ENCODE data around the gene WDR82. TPM values are rescaled to one million over a fixed set of nuclear protein-coding genes. Genes with fewer than 3 reads are reported as not detected.

WDR82 gene
- total RNA-seq, 5 donors from 2014 or later (not counting 1 experiment from before 2014, with no cell fraction given): 119 to 159 (median 154) TPM

GRCh38 chr3:52238761-52239701 lies 39.4 kb downstream of the WDR82 start, which contains the start of gene TWF2:
TWF2 (minus strand) TSS chr3:52239158; CDS start chr3:52239016, 142 bp downstream.
- Histone ChIP-seq H3K4me3 (ENCODE audit: control insufficient read depth in 1 of 2, extremely low read depth in 1 of 2, low read length in 1 of 2) (peak within 1 kb of the TSS; percentile 84 to 99), H3K4me1 (ENCODE audit: control insufficient read depth in 1 of 2, extremely low read depth in 1 of 2, insufficient read depth in 2 of 2, low read length in 2 of 2) (peaks cover 48 to 77% of the 10 kb centered on the region in 2 experiments), H3K27ac (ENCODE audit: low read length) (peak within 1 kb of the TSS; percentile 83), H3K27me3 (replicated peaks in 1 of 2; ENCODE audit: control insufficient read depth in 2 of 2, extremely low read depth in 1 of 2, insufficient read depth in 2 of 2, low read length in 1 of 2) (no peaks in the 10 kb centered on the region), H3K9me3 (no peaks in the 10 kb centered on the region), H3K36me3 (ENCODE audit: control insufficient read depth in 2 of 2, extremely low read depth in 1 of 2, insufficient read depth in 1 of 2, low read length in 1 of 2) (peaks cover 3 to 26% of the 10 kb centered on the region in 2 donors)
- peak within 1 kb of the TSS; percentile 91 to 98 (median 97) for H3K4me3 Mint-ChIP-seq
- H3K36me3 Mint-ChIP-seq: peaks cover 8% of the 10 kb centered on the region
- H3K9me3 Mint-ChIP-seq: no peaks in the 10 kb centered on the region
- peak within 1 kb of the TSS; percentile 95 for H3K27ac Mint-ChIP-seq
- ATAC-seq (replicated peaks in 1 of 4): peak; percentile 83 to 93 (median 88)
- no peaks in the 10 kb centered on the region for H3K27me3 Mint-ChIP-seq
- under 1% methylated on average over 70 of the region's 92 CpGs for WGBS (ENCODE audit: insufficient coverage)
- H3K4me1 Mint-ChIP-seq: peaks cover 78 to 85% (median 80%) of the 10 kb centered on the region in 3 donors
- ChIA-PET CTCF (interaction anchor here in 1 of 2 donors (0.6 to 1.8 kb wide), 8 partner anchors 15 to 100 kb away, joined by 3 to 8 read pairs (median 4); partner anchors contain the start of gene WDR82), POLR2A (interaction anchor here (0.6 to 1.0 kb wide), 5 partner anchors 15 to 38 kb away, joined by 3 to 5 read pairs (median 4); no protein-coding TSS in a partner anchor)
- DNase-seq: peak; percentile 73 to 93 (median 83)

- H3K36me3 ChIP-seq (ENCODE audit: control insufficient read depth in 2 of 2, extremely low read depth in 1 of 2, insufficient read depth in 1 of 2, low read length in 1 of 2): peaks cover 3 to 31% of the 10 kb centered on the region in 2 donors
- peak overlapping the region; percentile 91 to 98 (median 97) for H3K4me3 Mint-ChIP-seq
- no peaks in the 10 kb centered on the region for H3K27me3 ChIP-seq (replicated peaks in 1 of 2; ENCODE audit: control insufficient read depth in 2 of 2, extremely low read depth in 1 of 2, insufficient read depth in 2 of 2, low read length in 1 of 2)
- CTCF ChIA-PET: interaction anchor here in 1 of 2 donors (0.7 to 1.8 kb wide), 8 partner anchors 15 to 101 kb away, joined by 3 to 8 read pairs (median 4); partner anchors contain the start of gene WDR82
- H3K27ac ChIP-seq (ENCODE audit: low read length): peak overlapping the region; percentile 25
- H3K4me1 Mint-ChIP-seq: peaks cover 74 to 83% (median 79%) of the 10 kb centered on the region in 3 donors
- no peaks in the 10 kb centered on the region for H3K9me3 Mint-ChIP-seq
- under 1% methylated on average over 8 of the region's 11 CpGs for WGBS (ENCODE audit: insufficient coverage)
- ATAC-seq (replicated peaks in 1 of 4) (no peak), DNase-seq (no peak)
- peaks cover 11% of the 10 kb centered on the region for H3K36me3 Mint-ChIP-seq
- peaks cover 47 to 76% of the 10 kb centered on the region in 2 experiments for H3K4me1 ChIP-seq (ENCODE audit: control insufficient read depth in 1 of 2, extremely low read depth in 1 of 2, insufficient read depth in 2 of 2, low read length in 2 of 2)
- H3K27me3 Mint-ChIP-seq: no peaks in the 10 kb centered on the region
- no peaks in the 10 kb centered on the region for H3K9me3 ChIP-seq
- H3K27ac Mint-ChIP-seq: peak overlapping the region; percentile 95
- peak overlapping the region; percentile 84 to 99 for H3K4me3 ChIP-seq (ENCODE audit: control insufficient read depth in 1 of 2, extremely low read depth in 1 of 2, low read length in 1 of 2)
- POLR2A ChIA-PET: interaction anchor here (0.6 to 1.0 kb wide), 3 partner anchors 15 to 39 kb away, joined by 3 to 5 read pairs (median 4); no protein-coding TSS in a partner anchor
These were observed 40.2 kb downstream of the WDR82 start for GRCh38 chr3:52238193-52238760.

- 54% methylated on average over 6 of the region's 8 CpGs for WGBS (ENCODE audit: insufficient coverage)
- no peak for ATAC-seq (replicated peaks in 1 of 4)
- no peaks in the 10 kb centered on the region for H3K9me3 ChIP-seq
- peak overlapping the region; percentile 95 for H3K27ac Mint-ChIP-seq
- ChIA-PET CTCF (interaction anchor here (0.6 to 1.8 kb wide), 5 partner anchors 15 to 101 kb away, joined by 3 to 8 read pairs (median 5); partner anchors contain the start of gene WDR82 (in 1 of the 2)), POLR2A (interaction anchor here in 1 of 2 donors (0.6 kb wide), 1 partner anchor 16 kb away, joined by 5 read pairs; no protein-coding TSS in a partner anchor)
- no peaks in the 10 kb centered on the region for H3K27me3 ChIP-seq (replicated peaks in 1 of 2; ENCODE audit: control insufficient read depth in 2 of 2, extremely low read depth in 1 of 2, insufficient read depth in 2 of 2, low read length in 1 of 2)
- no peaks in the 10 kb centered on the region for H3K9me3 Mint-ChIP-seq
- H3K4me3 Mint-ChIP-seq: peak overlapping the region; percentile 91 to 98 (median 97)
- no peak for DNase-seq
- peak overlapping the region; percentile 84 to 99 for H3K4me3 ChIP-seq (ENCODE audit: control insufficient read depth in 1 of 2, extremely low read depth in 1 of 2, low read length in 1 of 2)
- H3K4me1 Mint-ChIP-seq: peaks cover 77 to 85% (median 81%) of the 10 kb centered on the region in 3 donors
- H3K36me3 Mint-ChIP-seq: peaks cover 11% of the 10 kb centered on the region
- H3K4me1 ChIP-seq (ENCODE audit: control insufficient read depth in 1 of 2, extremely low read depth in 1 of 2, insufficient read depth in 2 of 2, low read length in 2 of 2): peaks cover 50 to 81% of the 10 kb centered on the region in 2 experiments
- H3K27me3 Mint-ChIP-seq: no peaks in the 10 kb centered on the region
- H3K36me3 ChIP-seq (ENCODE audit: control insufficient read depth in 2 of 2, extremely low read depth in 1 of 2, insufficient read depth in 1 of 2, low read length in 1 of 2): peaks cover 3 to 37% of the 10 kb centered on the region in 2 donors
- H3K27ac ChIP-seq (ENCODE audit: low read length): peak overlapping the region; percentile 25
These were observed 40.7 kb downstream of the WDR82 start for GRCh38 chr3:52237657-52238172.

GRCh38 chr3:52237006-52237656 lies 41.3 kb downstream of the WDR82 start:
- Histone ChIP-seq H3K4me1 (ENCODE audit: control insufficient read depth in 1 of 2, extremely low read depth in 1 of 2, insufficient read depth in 2 of 2, low read length in 2 of 2) (peaks cover 52 to 87% of the 10 kb centered on the region in 2 experiments), H3K9me3 (no peaks in the 10 kb centered on the region), H3K27ac (ENCODE audit: low read length) (peak overlapping the region; percentile 20), H3K36me3 (ENCODE audit: control insufficient read depth in 2 of 2, extremely low read depth in 1 of 2, insufficient read depth in 1 of 2, low read length in 1 of 2) (peaks cover 3 to 42% of the 10 kb centered on the region in 2 donors), H3K4me3 (ENCODE audit: control insufficient read depth in 1 of 2, extremely low read depth in 1 of 2, low read length in 1 of 2) (peak overlapping the region; percentile 1 to 29), H3K27me3 (replicated peaks in 1 of 2; ENCODE audit: control insufficient read depth in 2 of 2, extremely low read depth in 1 of 2, insufficient read depth in 2 of 2, low read length in 1 of 2) (no peaks in the 10 kb centered on the region)
- no peaks in the 10 kb centered on the region for H3K9me3 Mint-ChIP-seq
- DNase-seq: no peak
- WGBS (ENCODE audit: insufficient coverage): 94% methylated on average over 3 of the region's 6 CpGs
- ChIA-PET POLR2A (interaction anchor here in 1 of 2 donors (0.6 kb wide), 1 partner anchor 17 kb away, joined by 5 read pairs; no protein-coding TSS in a partner anchor), CTCF (interaction anchor here (0.6 to 1.5 kb wide), 2 partner anchors 16 to 98 kb away, joined by 3 to 8 read pairs; no protein-coding TSS in a partner anchor)
- H3K27me3 Mint-ChIP-seq: no peaks in the 10 kb centered on the region
- H3K4me1 Mint-ChIP-seq: peaks cover 80 to 88% (median 85%) of the 10 kb centered on the region in 3 donors
- ATAC-seq (replicated peaks in 1 of 4): no peak
- H3K27ac Mint-ChIP-seq: peak overlapping the region; percentile 66 to 86
- peak overlapping the region; percentile 72 to 97 (median 91) for H3K4me3 Mint-ChIP-seq
- H3K36me3 Mint-ChIP-seq: peaks cover 11% of the 10 kb centered on the region

DNA sequence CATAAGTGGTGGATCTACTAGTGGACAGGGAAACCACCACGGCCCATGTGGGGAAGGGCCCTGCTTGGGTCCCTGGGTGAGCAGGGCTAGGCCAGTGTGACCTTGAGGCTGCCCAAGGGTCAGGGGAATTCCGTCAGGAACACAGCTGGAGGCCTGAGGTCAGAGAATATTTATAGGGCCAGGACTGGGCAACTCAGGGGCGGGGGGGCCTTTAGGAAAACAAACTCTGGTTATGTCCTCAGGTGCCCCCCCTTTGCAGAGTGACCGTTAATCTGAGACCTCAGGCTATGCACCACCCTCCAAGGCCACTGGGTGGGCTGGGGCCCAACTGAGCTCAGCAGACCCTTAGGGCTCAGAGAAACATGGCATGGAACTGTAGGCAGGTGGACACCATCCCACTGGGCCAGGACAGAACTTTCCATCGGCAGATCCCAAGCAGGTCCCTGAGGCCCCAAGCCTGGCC lies 42.0 kb downstream of the WDR82 start:
- H3K27ac ChIP-seq (ENCODE audit: low read length): no peak overlapping the region
- H3K9me3 Mint-ChIP-seq: no peaks in the 10 kb centered on the region
- H3K27ac Mint-ChIP-seq: peak overlapping the region; percentile 44 to 86

More for the DNA sequence above, 42.0 kb downstream of the WDR82 start:
- ChIA-PET POLR2A (no interaction called here), CTCF (interaction anchor here (0.6 to 3.0 kb wide), 2 partner anchors 101 to 103 kb away, joined by 3 to 10 read pairs; no protein-coding TSS in a partner anchor)
- Histone ChIP-seq H3K9me3 (no peaks in the 10 kb centered on the region), H3K4me1 (ENCODE audit: control insufficient read depth in 1 of 2, extremely low read depth in 1 of 2, insufficient read depth in 2 of 2, low read length in 2 of 2) (peaks cover 48 to 90% of the 10 kb centered on the region in 2 experiments), H3K27me3 (replicated peaks in 1 of 2; ENCODE audit: control insufficient read depth in 2 of 2, extremely low read depth in 1 of 2, insufficient read depth in 2 of 2, low read length in 1 of 2) (no peaks in the 10 kb centered on the region), H3K36me3 (ENCODE audit: control insufficient read depth in 2 of 2, extremely low read depth in 1 of 2, insufficient read depth in 1 of 2, low read length in 1 of 2) (peaks cover 4 to 49% of the 10 kb centered on the region in 2 donors), H3K4me3 (ENCODE audit: control insufficient read depth in 1 of 2, extremely low read depth in 1 of 2, low read length in 1 of 2) (no peak overlapping the region)
- ATAC-seq (replicated peaks in 1 of 4) (no peak), DNase-seq (no peak)
- peak overlapping the region in 2 of 3 donors; percentile 31 to 97 for H3K4me3 Mint-ChIP-seq
- H3K27me3 Mint-ChIP-seq: no peaks in the 10 kb centered on the region
- peaks cover 15% of the 10 kb centered on the region for H3K36me3 Mint-ChIP-seq
- peaks cover 80 to 87% (median 83%) of the 10 kb centered on the region in 3 donors for H3K4me1 Mint-ChIP-seq
- 96% methylated on average over 5 of the region's 5 CpGs for WGBS (ENCODE audit: insufficient coverage)
